ENCODE measurements around the gene SSNA1.

Gene SSNA1

GRCh38 chr9:137192448-137192780, 3.9 kb downstream of the SSNA1 start:
- TF ChIP-seq CTCF (IDR thresholded peaks at IDR 0.05; ENCODE audit: control insufficient read depth, extremely low read depth, insufficient read depth), result no peak
- no peak overlapping the region for H3K4me3 ChIP-seq (ENCODE audit: low read depth, low read length)
- DNase-seq (ENCODE audit: low read depth), result no peak

GRCh38 chr9:137192859-137193258, 4.4 kb downstream of the SSNA1 start:
- no peak overlapping the region for H3K4me3 ChIP-seq (ENCODE audit: low read depth, low read length)
- DNase-seq (ENCODE audit: low read depth), result no peak
- no peak for TF ChIP-seq CTCF (IDR thresholded peaks at IDR 0.05; ENCODE audit: control insufficient read depth, extremely low read depth, insufficient read depth)

GRCh38 chr9:137193771-137194170, 5.3 kb downstream of the SSNA1 start:
- H3K4me3 ChIP-seq (ENCODE audit: low read depth, low read length), result no peak overlapping the region
- TF ChIP-seq CTCF (IDR thresholded peaks at IDR 0.05; ENCODE audit: control insufficient read depth, extremely low read depth, insufficient read depth), result no peak
- DNase-seq (ENCODE audit: low read depth), result no peak

GRCh38 chr9:137194388-137194787, 5.9 kb downstream of the SSNA1 start:
- no peak for DNase-seq (ENCODE audit: low read depth)
- H3K4me3 ChIP-seq (ENCODE audit: low read depth, low read length), result peak overlapping the region; percentile 42
- TF ChIP-seq CTCF (IDR thresholded peaks at IDR 0.05; ENCODE audit: control insufficient read depth, extremely low read depth, insufficient read depth), result no peak

GRCh38 chr9:137194909-137195308, 6.4 kb downstream of the SSNA1 start:
- no peak for TF ChIP-seq CTCF (IDR thresholded peaks at IDR 0.05; ENCODE audit: control insufficient read depth, extremely low read depth, insufficient read depth)
- DNase-seq (ENCODE audit: low read depth), result no peak
- H3K4me3 ChIP-seq (ENCODE audit: low read depth, low read length), result peak overlapping the region; percentile 42

GRCh38 chr9:137195525-137196220, 7.2 kb downstream of the SSNA1 start:
- DNase-seq (ENCODE audit: low read depth), result no peak
- H3K4me3 ChIP-seq (ENCODE audit: low read depth, low read length), result peak overlapping the region; percentile 42
- TF ChIP-seq CTCF (IDR thresholded peaks at IDR 0.05; ENCODE audit: control insufficient read depth, extremely low read depth, insufficient read depth), result no peak
